Cerebellar nuclear complex (tissue), 1 donor: ENCODE measurements around the gene YIF1B.
"Not testable (repeated sequence)": the region's sequence is repeated elsewhere in the genome, so short reads cannot be mapped to it uniquely, and the experiment has no call there.

ENCODE experiments used
- DNase-seq, 2 experiments: peaks; one replicate each; lab custom pipeline; 2025; lab: John Stamatoyannopoulos, UW

Gene YIF1B

DNA sequence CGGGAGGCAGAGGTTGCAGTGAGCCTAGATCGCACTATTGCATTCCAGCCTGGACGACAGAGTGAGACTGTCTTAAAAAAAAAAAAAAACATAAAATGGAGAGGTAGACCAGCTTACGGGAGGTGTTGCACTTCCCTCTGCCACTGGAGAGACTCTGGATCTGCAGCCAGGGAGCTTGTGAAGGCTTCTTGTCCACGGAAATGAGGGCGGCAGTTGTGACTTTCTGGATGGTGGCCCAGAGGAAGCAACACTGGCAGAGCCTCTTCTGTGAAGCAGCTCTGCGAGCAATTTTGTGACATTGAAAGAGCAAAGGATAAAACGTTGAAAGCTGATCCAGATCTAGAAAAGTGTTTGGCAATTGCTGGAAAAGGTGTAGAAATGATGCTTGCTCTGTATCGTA is 41.0 kb downstream of the YIF1B start:
- DNase-seq: no peak

DNA sequence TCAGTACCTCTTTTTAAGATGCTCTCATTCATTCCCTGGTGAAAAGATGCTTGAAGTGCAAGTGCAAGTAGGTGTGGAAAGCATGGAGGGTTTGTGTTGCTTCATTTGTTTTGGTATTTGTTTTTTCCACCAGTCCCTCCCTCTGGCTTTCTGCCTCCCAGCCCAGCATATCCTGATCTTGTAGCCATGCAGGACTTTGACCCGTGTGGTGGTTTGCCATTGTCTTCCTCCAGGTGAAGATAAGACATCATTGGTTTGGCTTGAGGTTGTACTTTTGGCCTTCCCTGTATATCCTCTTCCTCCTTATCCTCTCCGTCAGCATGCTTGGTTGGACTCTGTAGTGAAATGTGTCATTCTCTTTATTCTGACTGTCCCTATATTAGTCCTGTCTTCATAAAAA is 42.2 kb downstream of the YIF1B start:
- DNase-seq: no peak

DNA sequence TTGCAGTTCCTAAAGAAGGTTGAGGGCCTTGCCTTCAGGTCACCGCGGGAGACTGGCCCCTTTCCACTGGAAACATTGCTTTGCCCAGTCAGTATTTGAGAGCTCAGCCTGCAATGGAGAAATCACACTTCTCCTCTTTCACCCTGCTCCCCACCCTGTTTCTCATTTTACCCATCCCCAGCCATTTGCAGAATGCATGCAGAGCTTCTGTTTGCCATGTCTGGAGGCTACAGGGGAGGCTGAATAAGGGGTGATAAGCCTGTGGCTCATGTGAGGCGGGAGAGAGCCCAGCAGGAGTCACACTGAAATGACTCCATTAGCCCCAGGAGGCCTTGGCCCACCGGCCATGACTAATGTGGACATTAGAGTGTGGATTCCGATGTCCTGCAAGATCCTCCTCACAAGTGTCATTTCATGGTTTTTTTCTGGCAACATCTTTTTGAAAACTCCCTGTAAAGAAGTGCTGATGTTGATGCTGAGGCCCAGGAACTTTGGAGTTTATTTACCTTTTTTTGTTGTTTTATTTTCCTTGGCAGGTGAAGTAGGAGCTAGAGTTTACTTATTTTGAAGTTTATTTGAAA is 45.1 kb downstream of the YIF1B start:
- DNase-seq: no peak

DNA sequence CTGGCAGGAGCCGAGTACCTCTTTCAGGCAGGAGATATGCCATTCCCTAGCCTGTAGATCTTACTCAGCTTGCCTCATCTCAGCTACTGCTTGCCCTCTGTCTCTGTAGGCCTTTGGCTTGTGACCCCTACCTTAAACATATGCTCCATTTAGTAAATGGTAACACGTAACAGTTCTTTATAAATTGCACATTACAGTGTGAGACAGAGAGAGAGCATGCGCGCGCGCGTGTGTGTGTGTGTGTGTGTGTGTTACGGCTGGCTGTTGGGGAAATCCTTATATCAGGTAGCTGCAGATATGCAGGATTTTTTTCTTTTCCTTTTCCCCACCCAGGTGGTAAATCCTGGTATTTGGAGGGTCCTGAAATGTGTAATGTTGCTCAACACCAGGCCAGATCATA is 47.2 kb downstream of the YIF1B start:
- DNase-seq: no peak

DNA sequence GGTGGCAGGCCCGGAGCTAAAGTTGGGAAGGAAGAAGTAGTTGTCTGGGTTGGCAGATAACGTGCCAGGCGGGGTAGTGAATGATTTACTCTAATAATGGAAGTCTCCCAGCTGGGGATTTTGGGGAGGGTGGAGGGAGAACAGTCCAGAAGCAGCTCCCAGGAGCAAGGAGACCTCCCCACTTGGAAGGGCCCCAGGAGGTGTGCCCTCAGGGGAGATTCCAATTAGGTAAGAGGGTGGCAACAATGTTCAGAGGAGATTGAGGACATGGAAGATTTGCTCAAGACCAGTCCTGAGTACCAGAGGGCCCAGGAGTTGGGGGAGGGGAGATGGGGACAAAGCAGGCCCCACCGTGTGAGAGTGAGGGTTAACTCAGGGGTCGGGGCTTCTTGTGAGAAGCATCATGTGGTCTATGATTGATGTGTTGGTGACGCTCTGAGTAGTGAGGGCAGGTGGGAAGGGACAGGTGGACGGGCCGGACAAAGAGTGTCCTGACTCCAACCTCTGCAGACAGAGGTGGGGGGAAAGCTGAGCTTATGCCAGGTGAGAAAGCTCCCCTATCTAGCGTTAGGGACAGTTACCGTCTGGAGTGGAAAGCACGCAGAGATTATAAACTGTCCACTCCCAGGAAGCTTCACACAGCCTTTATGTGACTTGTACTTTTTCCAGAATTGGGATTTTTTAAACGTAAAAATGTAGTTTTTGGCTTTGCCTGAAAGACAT is 47.8 kb downstream of the YIF1B start:
- DNase-seq: no peak

DNA sequence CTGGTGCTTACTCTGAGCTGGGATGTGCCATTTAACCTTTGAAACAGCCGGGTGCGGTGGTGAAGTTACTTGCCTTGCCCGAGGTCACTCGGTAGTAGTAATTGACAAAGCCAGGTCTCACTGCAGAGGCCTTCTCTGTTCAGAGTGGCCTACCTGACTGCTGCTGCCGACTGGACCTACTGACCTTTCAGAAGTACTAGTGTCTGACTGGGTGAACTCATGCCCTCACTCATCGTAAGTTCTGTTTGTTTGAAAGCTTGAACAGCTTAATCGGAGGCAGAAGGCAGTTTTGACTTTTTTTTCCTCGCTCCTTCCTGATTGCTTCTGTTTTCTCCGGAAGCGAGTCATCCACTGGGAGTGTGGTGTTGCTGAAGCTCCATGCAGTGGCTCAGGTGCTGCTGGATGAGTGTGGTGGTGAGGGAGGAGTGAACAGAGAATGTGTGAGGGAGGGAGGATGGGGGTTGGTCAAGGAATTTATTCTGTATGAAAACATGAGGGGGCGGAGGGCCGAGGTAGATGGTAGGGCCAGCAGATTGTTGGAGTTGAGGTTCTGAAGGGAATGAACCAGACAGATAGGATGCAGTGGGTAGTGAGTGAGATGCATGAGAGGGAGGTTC is 48.7 kb downstream of the YIF1B start:
- no peak for DNase-seq

DNA sequence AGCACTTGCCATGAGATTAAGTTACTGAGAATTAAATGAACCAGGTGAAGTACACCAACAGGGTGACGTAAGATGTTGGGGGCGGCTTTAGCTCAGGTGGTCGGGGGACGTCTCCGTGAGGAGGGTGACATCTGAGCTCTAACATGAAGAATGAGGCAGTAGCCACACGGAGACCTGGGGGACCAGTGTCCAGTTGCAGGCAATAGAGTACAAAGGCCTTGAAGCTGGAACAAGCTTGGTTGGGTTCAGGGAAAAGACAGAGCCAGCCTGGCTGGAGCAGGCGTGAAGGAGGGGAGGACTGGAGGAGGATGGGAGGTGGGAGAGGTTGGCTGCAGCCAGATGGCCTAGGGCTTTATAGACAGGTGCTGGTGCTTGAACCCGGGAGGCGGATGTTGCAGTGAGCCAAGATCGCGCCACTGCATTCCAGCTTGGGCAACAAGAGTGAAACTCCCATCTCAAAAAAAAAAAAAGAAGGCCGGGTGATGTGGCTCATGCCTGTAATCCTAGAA is 49.8 kb downstream of the YIF1B start:
- DNase-seq: no peak

DNA sequence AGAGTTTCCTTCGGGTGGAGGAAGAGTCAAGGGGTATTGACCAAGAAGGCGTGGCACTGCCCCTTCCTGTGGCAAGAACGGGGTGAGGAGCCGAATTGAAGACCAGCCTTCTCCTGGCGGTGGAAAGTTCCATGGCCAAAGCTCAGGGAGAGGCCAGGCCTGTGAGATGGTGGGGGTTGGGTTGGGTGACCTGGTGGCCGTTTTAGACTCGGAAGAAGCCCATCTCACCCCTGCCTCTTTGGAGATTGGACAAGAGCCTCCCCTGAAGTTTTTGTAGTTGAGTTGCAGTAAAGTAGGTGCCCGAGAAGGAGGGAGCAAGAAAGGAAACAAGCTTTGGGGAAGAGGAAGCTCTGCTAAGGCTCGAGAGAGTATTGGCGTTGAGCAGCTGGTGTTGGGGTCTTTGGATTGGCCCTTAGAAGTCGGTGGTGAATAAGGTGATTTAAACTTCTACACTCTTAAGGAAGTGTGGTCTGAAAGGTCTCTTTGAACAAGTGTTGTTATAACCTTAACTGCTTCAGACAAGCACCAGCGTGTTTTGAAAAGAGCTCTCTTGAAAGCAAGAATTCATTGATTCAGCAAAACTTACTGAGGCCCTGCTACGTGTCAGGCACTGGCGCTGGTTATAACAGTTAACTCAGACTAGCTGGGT is 50.4 kb downstream of the YIF1B start:
- DNase-seq: no peak

DNA sequence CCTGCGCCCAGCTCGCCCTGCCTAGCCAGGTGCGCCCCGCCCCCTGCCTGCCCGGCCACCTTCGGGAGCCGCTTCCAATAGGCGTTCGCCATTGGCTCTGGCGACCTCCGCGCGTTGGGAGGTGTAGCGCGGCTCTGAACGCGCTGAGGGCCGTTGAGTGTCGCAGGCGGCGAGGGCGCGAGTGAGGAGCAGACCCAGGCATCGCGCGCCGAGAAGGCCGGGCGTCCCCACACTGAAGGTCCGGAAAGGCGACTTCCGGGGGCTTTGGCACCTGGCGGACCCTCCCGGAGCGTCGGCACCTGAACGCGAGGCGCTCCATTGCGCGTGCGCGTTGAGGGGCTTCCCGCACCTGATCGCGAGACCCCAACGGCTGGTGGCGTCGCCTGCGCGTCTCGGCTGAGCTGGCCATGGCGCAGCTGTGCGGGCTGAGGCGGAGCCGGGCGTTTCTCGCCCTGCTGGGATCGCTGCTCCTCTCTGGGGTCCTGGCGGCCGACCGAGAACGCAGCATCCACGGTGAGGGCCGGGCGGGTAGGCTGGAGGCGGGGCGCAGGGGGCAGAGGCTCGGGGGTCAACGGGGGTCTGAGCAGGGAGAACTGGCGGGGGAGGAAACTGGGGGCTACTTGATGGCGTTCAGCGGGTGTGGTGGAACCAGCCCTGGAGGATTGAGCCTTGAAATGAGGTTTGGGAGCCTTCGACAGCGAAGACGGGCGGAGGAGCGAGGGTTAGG is 51.1 kb downstream of the YIF1B start, which contains the start of gene SPINT2:
Gene SPINT2, plus strand, starts transcription at position 88 of the 727 bp plus-strand sequence. Its CDS starts 320 bp downstream, at position 408.
- no peak for DNase-seq

DNA sequence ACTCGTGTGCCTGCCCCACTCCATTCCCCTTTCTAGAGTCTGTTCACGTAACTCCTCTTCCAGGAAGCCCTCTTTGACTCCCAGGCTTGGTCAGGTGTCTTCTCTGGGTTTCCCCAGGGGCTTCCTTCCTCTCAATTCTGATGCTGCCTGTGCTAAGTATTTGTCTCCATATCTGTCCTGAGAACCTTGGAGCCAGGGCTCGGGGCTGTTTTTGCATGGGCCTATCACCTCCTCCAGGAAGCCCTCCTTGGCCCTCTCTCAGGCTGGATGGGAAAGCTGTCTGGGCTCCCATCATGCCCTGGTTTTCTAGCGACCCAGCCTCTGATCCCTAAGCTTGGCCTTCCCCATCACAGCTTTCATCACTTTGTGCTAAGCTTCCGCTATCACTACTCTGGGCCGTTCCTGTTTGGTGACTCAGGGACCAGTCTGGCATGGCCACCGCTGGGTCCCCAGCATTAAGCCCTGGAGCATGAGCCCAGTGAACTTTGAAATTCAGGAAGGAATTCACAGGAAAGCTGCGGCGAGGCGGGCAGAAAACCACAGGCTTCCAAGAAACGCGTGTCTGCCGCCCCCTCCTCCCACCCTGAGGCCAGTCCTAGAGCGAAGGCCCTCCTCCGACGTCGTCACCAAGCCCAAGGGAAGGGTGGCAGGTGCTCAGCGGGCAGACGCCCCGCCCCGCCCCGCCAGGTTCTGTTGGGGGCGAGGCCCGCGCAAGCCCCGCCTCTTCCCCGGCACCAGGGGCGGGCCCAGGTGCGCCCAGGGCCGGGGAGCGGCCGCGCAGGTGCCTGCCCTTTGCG is 51.9 kb downstream of the YIF1B start:
- DNase-seq: peak in 1 of 2 experiments; percentile 15

DNA sequence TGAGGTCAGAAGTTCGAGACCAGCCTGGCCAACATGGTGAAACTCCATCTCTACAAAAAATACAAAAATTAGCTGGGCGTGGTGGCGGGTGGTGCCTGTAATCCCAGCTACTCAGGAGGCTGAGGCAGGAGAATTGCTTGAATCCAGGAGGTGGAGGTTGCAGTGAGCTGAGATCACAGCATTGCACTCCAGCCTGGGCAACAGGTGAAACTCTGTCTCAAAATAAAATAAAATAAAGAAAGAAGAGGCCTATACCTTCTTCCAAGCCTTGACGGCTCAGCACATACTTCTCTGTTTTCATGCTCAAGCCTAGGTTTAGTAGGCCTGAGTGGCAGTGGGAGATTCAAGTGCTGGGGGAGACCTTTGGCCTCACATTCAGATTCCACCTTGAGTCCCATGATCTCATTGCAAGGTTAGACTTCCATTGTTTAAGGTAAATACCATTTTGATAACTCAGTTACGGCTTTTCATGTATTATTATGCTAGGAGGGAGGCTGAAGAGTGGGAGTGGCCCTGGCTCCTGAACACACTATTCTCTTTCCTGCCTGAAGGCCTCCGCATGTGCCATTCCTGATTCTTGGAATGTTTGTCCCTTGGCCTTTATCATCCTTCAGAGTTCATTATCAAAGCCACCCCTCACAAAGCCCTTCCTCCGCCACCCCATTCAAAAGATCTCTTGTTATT is 53.0 kb downstream of the YIF1B start:
- no peak for DNase-seq

DNA sequence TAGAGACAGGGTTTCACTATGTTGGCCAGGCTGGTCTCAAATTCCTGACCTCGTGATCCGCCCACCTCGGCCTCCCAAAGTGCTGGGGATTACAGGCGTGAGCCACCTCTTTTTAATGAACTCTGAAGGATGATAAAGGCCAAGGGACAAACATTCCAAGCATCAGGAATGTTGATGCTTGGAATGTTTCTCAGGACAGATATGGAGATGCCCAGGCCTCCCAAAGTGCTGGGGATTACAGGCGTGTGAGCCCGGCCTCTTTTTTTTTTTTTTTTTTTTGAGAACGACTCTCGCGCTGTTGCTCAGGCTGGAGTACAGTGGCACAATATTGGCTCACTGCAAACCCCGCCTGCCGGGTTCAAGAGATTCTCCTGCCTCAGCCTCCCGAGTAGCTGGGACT is 53.8 kb downstream of the YIF1B start:
- DNase-seq: not testable (repeated sequence)

DNA sequence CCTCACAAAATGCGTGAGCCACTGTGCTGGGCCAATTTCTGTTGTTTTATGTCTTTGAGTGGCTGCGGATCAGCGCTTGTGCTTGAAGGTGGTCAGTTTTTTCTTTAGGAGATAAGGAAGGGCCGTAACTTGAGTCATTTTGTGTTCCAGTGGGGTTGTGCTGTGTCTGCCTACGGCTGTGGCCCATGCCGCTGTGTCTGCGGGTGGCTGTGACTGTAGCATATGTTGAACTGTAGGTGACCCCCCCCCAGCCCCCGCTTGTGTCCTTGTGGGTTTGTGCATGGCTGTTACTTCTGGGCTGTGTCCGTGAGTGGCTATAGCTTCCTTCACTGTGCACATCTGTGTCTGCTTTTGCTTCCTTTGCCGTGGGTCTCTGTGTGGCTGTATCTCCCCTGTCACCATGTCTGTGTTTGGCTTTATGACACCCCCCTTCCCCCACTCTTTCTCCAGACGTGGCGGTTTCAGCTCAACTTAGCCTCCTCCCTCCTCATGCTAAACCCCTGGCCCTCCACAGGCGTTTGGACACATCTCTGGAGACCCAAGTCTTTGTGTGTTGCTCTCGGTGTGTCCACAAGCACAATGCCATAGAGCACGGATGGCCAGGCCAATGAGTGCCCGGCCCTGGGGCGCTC is 60.2 kb downstream of the YIF1B start:
- DNase-seq: no peak

DNA sequence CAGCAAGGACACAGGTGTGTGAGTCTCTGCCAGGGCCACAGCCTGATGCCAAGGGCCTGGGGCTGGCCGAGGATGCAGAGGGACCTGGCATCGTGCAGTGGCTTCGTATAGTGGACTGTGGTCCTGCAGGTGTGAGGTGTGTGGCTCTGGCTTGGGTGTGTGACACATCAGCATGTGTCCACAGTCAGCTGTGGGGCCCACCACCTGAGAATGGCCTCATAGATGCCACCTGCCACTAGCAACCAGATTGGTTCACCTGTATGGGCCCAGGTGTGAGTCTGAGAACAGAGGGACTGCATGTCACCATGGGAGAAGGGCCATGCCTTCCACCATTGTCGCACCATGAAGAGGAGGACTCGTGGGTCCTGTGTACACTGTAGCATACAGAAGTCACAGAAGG is 62.0 kb downstream of the YIF1B start:
- no peak for DNase-seq
